SJSA1 (cell line): ENCODE measurements around the gene EXTL2. TPM values are rescaled to one million over a fixed set of nuclear protein-coding genes. Genes with fewer than 3 reads are reported as not detected.
"Not testable (repeated sequence)": the region's sequence is repeated elsewhere in the genome, so short reads cannot be mapped to it uniquely, and the experiment has no call there.

Experiments used
- DNase-seq, 2 experiments: peaks; one replicate each; pipeline ENCODE4 v3.0.0-alpha.2; 2015 to 2020; ENCODE audit warnings: low spot score in 2 of 2, low read depth in 1 of 2
- H3K27ac ChIP-seq: fragments of 250-450 bp; sonication (Bioruptor Pico); 2 replicates; pipeline ENCODE4 v1.5.1; 2020; ENCODE audit warnings: mild to moderate bottlenecking, moderate library complexity
- H3K27me3 ChIP-seq: fragments of 250-450 bp; sonication (Bioruptor Pico); replicated peaks from 2 replicates; pipeline ENCODE4 v1.5.1; 2020; ENCODE audit warnings: mild to moderate bottlenecking, moderate library complexity
- H3K36me3 ChIP-seq: fragments of 250-450 bp; sonication (Bioruptor Pico); 2 replicates; pipeline ENCODE4 v1.5.1; 2020; ENCODE audit warnings: mild to moderate bottlenecking
- H3K4me1 ChIP-seq: fragments of 250-450 bp; sonication (Bioruptor Pico); replicated peaks from 2 replicates; pipeline ENCODE4 v1.6.1; 2021; ENCODE audit warnings: mild to moderate bottlenecking
- H3K4me3 ChIP-seq: fragments of 250-450 bp; sonication (Bioruptor Pico); 2 replicates; pipeline ENCODE4 v1.5.1; 2020; ENCODE audit warnings: mild to moderate bottlenecking
- H3K9me3 ChIP-seq: fragments of 250-450 bp; sonication (Bioruptor Pico); replicated peaks from 2 replicates; pipeline ENCODE4 v1.5.1; 2020; ENCODE audit warnings: mild to moderate bottlenecking
- total RNA-seq: library from RNA; depleted of rRNA; stranded (reverse); fragments of >200 nt; shearing (Covaris generic); gene quantifications from 2 replicates; pipeline ENCODE4 v1.2.3, GENCODE V29; 2014

The EXTL2 gene
- total RNA-seq, 1 experiment from 2014 or later: 44.2 TPM

- no peaks in the 10 kb centered on the region for H3K36me3 ChIP-seq
- DNase-seq: no peak
- H3K4me3 ChIP-seq: no peak overlapping the region
- no peak overlapping the region for H3K27ac ChIP-seq
- peaks cover 9% of the 10 kb centered on the region for H3K4me1 ChIP-seq
- no peaks in the 10 kb centered on the region; the same call in 1 of the 2 replicates for H3K9me3 ChIP-seq
- no peaks in the 10 kb centered on the region for H3K27me3 ChIP-seq
Measured at GRCh38 chr1:100862591-100862990, 32.1 kb downstream of the EXTL2 start.

- Histone ChIP-seq H3K4me1 (peaks cover 9% of the 10 kb centered on the region), H3K36me3 (no peaks in the 10 kb centered on the region), H3K4me3 (no peak overlapping the region), H3K27ac (no peak overlapping the region), H3K9me3 (no peaks in the 10 kb centered on the region; the same call in 1 of the 2 replicates), H3K27me3 (no peaks in the 10 kb centered on the region)
- DNase-seq: no peak
Measured at GRCh38 chr1:100861379-100861778, 33.3 kb downstream of the EXTL2 start.

- H3K9me3 ChIP-seq: no peaks in the 10 kb centered on the region; the same call in 1 of the 2 replicates
- no peak overlapping the region for H3K4me3 ChIP-seq
- peaks cover 10% of the 10 kb centered on the region for H3K4me1 ChIP-seq
- H3K36me3 ChIP-seq: no peaks in the 10 kb centered on the region
- no peaks in the 10 kb centered on the region for H3K27me3 ChIP-seq
- DNase-seq: peak in 1 of 2 experiments; percentile 43
- H3K27ac ChIP-seq: peak overlapping the region; percentile 24; the same call in 1 of the 2 replicates
Measured at GRCh38 chr1:100860397-100860991, 34.1 kb downstream of the EXTL2 start.

GRCh38 chr1:100855116-100855515, 39.5 kb downstream of the EXTL2 start:
- H3K4me3 ChIP-seq, H3K27me3 ChIP-seq, H3K36me3 ChIP-seq, H3K9me3 ChIP-seq: not testable (repeated sequence)
- H3K27ac ChIP-seq: peak overlapping the region; percentile 52
- DNase-seq: peak in 1 of 2 experiments; percentile 70
- H3K4me1 ChIP-seq: peaks cover 19% of the 10 kb centered on the region

GRCh38 chr1:100852976-100853375, 41.7 kb downstream of the EXTL2 start:
- DNase-seq: no peak
- Histone ChIP-seq H3K27ac (no peak overlapping the region), H3K9me3 (no peaks in the 10 kb centered on the region), H3K4me1 (peaks cover 16% of the 10 kb centered on the region), H3K36me3 (no peaks in the 10 kb centered on the region), H3K27me3 (no peaks in the 10 kb centered on the region), H3K4me3 (no peak overlapping the region)

GRCh38 chr1:100851726-100852125, 42.9 kb downstream of the EXTL2 start:
- DNase-seq: no peak
- Histone ChIP-seq H3K36me3 (no peaks in the 10 kb centered on the region), H3K4me1 (peaks cover 16% of the 10 kb centered on the region), H3K4me3 (no peak overlapping the region), H3K9me3 (no peaks in the 10 kb centered on the region), H3K27ac (no peak overlapping the region), H3K27me3 (no peaks in the 10 kb centered on the region)

GRCh38 chr1:100847361-100848082, 47.1 kb downstream of the EXTL2 start:
- Histone ChIP-seq H3K4me3 (peak overlapping the region; percentile 8), H3K9me3 (no peaks in the 10 kb centered on the region), H3K27ac (peak overlapping the region; percentile 55), H3K4me1 (peaks cover 6% of the 10 kb centered on the region), H3K36me3 (no peaks in the 10 kb centered on the region), H3K27me3 (no peaks in the 10 kb centered on the region)
- peak in 1 of 2 experiments; percentile 56 for DNase-seq

- H3K4me3 ChIP-seq, H3K27ac ChIP-seq, H3K27me3 ChIP-seq, H3K4me1 ChIP-seq, H3K9me3 ChIP-seq, DNase-seq, H3K36me3 ChIP-seq: not testable (repeated sequence)
Measured at GRCh38 chr1:100843160-100843559, 51.5 kb downstream of the EXTL2 start.

GRCh38 chr1:100835866-100836842, 58.5 kb downstream of the EXTL2 start:
- Histone ChIP-seq H3K27me3 (no peaks in the 10 kb centered on the region), H3K36me3 (no peaks in the 10 kb centered on the region), H3K9me3 (no peaks in the 10 kb centered on the region), H3K4me3 (no peak overlapping the region), H3K4me1 (peaks cover 12% of the 10 kb centered on the region), H3K27ac (peak overlapping the region; percentile 26; the same call in 1 of the 2 replicates)
- DNase-seq: peak in 1 of 2 experiments; percentile 43

GRCh38 chr1:100834777-100835660, 59.6 kb downstream of the EXTL2 start:
- Histone ChIP-seq H3K36me3 (no peaks in the 10 kb centered on the region), H3K27me3 (no peaks in the 10 kb centered on the region), H3K4me1 (peaks cover 12% of the 10 kb centered on the region), H3K4me3 (no peak overlapping the region), H3K27ac (no peak overlapping the region), H3K9me3 (no peaks in the 10 kb centered on the region)
- peak in 1 of 2 experiments; percentile 22 for DNase-seq

- H3K36me3 ChIP-seq: no peaks in the 10 kb centered on the region
- H3K4me3 ChIP-seq: no peak overlapping the region
- no peak overlapping the region for H3K27ac ChIP-seq
- no peaks in the 10 kb centered on the region for H3K27me3 ChIP-seq
- H3K9me3 ChIP-seq: no peaks in the 10 kb centered on the region
- no peak for DNase-seq
- H3K4me1 ChIP-seq: peaks cover 12% of the 10 kb centered on the region
Measured at GRCh38 chr1:100832694-100833428, 61.8 kb downstream of the EXTL2 start.

GRCh38 chr1:100825666-100826065, 69.0 kb downstream of the EXTL2 start:
- H3K27ac ChIP-seq, H3K4me3 ChIP-seq, H3K27me3 ChIP-seq, DNase-seq, H3K36me3 ChIP-seq, H3K4me1 ChIP-seq, H3K9me3 ChIP-seq: not testable (repeated sequence)
